Ascending aorta (tissue), 2 donors: ENCODE results near the gene TAS2R46. TPM values are rescaled to one million over a fixed set of nuclear protein-coding genes. Genes with fewer than 3 reads are reported as not detected.

Experiments
- DNase-seq, 2 donors: peaks; one replicate each; pipeline ENCODE4 v3.0.0-alpha.2; 2019; ENCODE audit warnings: low spot score in 2 of 2
- H3K27ac ChIP-seq, 2 donors: fragments of 200-600 bp; sonication (generic); one replicate each; pipeline ENCODE4 v1.5.1; 2016 to 2017; ENCODE audit warnings: mild to moderate bottlenecking in 1 of 2
- H3K27me3 ChIP-seq: fragments of 200-600 bp; sonication (generic); one replicate; pipeline ENCODE4 v1.5.1; 2017
- H3K36me3 ChIP-seq, 2 donors: fragments of 200-600 bp; sonication (generic); one replicate each; pipeline ENCODE4 v1.5.1; 2016
- H3K4me1 ChIP-seq, 2 donors: fragments of 200-600 bp; sonication (generic); one replicate each; pipeline ENCODE4 v1.5.1; 2016 to 2017; ENCODE audit warnings: mild to moderate bottlenecking in 1 of 2
- H3K4me3 ChIP-seq, 2 donors: fragments of 200-600 bp; sonication (generic); one replicate each; pipeline ENCODE4 v1.5.1; 2016 to 2017; ENCODE audit warnings: mild to moderate bottlenecking in 1 of 2
- H3K9me3 ChIP-seq, 2 donors: fragments of 200-600 bp; sonication (generic); one replicate each; pipeline ENCODE4 v1.5.1; 2016
- CTCF ChIP-seq, 3 experiments: fragments of 200-600 bp in 2 of 3; fragments of 450-650 bp in 1 of 3; sonication (generic) in 2 of 3; IDR thresholded peaks; one replicate each; pipeline ENCODE4 v1.5.1; 2016 to 2019; ENCODE audit warnings: antibody characterized with exemption in 3 of 3, mild to moderate bottlenecking in 1 of 3, moderate library complexity in 1 of 3
- intact Hi-C: fragments of 100-400 bp; cut with DNase I; formaldehyde crosslinking; loops from one replicate; pipeline ENCODE4 v1.15.1; 2023
- total RNA-seq: library from RNA; depleted of rRNA; stranded (reverse); fragments of >200 nt; gene quantifications from one replicate; pipeline ENCODE4 v1.1.0, GENCODE V29; 2016

Gene TAS2R46
- total RNA-seq, 1 donor from 2014 or later: 23.2 TPM

- Histone ChIP-seq H3K36me3 (peaks cover 0 to 8% of the 10 kb centered on the region in 2 donors), H3K9me3 (peaks cover 0 to 5% of the 10 kb centered on the region in 2 donors), H3K27ac (no peak overlapping the region), H3K27me3 (no peaks in the 10 kb centered on the region), H3K4me1 (no peaks in the 10 kb centered on the region), H3K4me3 (no peak overlapping the region)
- intact Hi-C loops: no loop called here
- TF ChIP-seq CTCF (IDR thresholded peaks at IDR 0.05): no peak
- no peak for DNase-seq
Observed at GRCh38 chr12:11014234-11014633, 47.9 kb downstream of the TAS2R46 start.

Other genes with a start within 250 kb of the TAS2R46 start
- gene TAS2R10, start 235.9 kb downstream of the TAS2R46 start, total RNA-seq: not detected
- gene PRR4, start 212.8 kb downstream of the TAS2R46 start, total RNA-seq: not detected
- not detected for gene PRH1, start 178.0 kb downstream of the TAS2R46 start, total RNA-seq
- gene TAS2R13, start 152.7 kb downstream of the TAS2R46 start, total RNA-seq: 1.4 TPM
- gene PRH2, start 133.1 kb downstream of the TAS2R46 start, total RNA-seq: not detected
- not detected for gene TAS2R14, start 123.0 kb downstream of the TAS2R46 start, total RNA-seq
- gene TAS2R50, start 75.4 kb downstream of the TAS2R46 start, total RNA-seq: not detected
- 4.7 TPM for gene TAS2R20, start 64.0 kb downstream of the TAS2R46 start, total RNA-seq
- gene TAS2R19, start 39.7 kb downstream of the TAS2R46 start, total RNA-seq: not detected
- not detected for gene TAS2R31, start 30.9 kb downstream of the TAS2R46 start, total RNA-seq
- gene TAS2R43, start 30.0 kb upstream of the TAS2R46 start, total RNA-seq: not detected
- 3.6 TPM for gene TAS2R30, start 72.3 kb upstream of the TAS2R46 start, total RNA-seq
- gene SMIM10L1, start 108.9 kb upstream of the TAS2R46 start, total RNA-seq: 8.0 TPM
- not detected for gene TAS2R42, start 124.6 kb upstream of the TAS2R46 start, total RNA-seq
- not detected for gene PRB3, start 207.4 kb upstream of the TAS2R46 start, total RNA-seq
- not detected for gene PRB4, start 248.1 kb upstream of the TAS2R46 start, total RNA-seq